Activated CD4-positive, alpha-beta memory T cell treated with anti-CD3 and anti-CD28 coated beads, Interleukin-2, amount 10 ng/mL, durations not matched to agents 7 days and 5 days (primary cell): ENCODE measurements around the gene CLDN24. TPM values are rescaled to one million over a fixed set of nuclear protein-coding genes. Genes with fewer than 3 reads are reported as not detected.

Source experiments
- CTCF ChIA-PET: fragments of 350-600 bp; sonication (Branson Sonifier 250); formaldehyde crosslinking; loops from one replicate; lab custom pipeline; 2021; ENCODE audit warnings: antibody characterized with exemption, inconsistent platforms; lab: Charles Lee
- POLR2A ChIA-PET: fragments of 350-600 bp; sonication (Branson Sonifier 250); formaldehyde crosslinking; loops from one replicate; lab custom pipeline; 2021; ENCODE audit warnings: antibody characterized with exemption; lab: Charles Lee
- DNase-seq: peaks from one replicate; pipeline ENCODE4 v3.0.0-alpha.2; 2020
- H3K27ac Mint-ChIP-seq: one replicate; pipeline ENCODE4 v1.8.0; 2021; ENCODE audit warnings: mild to moderate bottlenecking, mixed read lengths
- H3K27me3 Mint-ChIP-seq: one replicate; pipeline ENCODE4 v1.8.0; 2021; ENCODE audit warnings: mixed read lengths
- H3K36me3 Mint-ChIP-seq: one replicate; pipeline ENCODE4 v1.8.0; 2021; ENCODE audit warnings: low read depth, mixed read lengths
- H3K4me1 Mint-ChIP-seq: one replicate; pipeline ENCODE4 v1.8.0; 2021; ENCODE audit warnings: mixed read lengths
- H3K4me3 Mint-ChIP-seq: one replicate; pipeline ENCODE4 v1.8.0; 2021; ENCODE audit warnings: mild to moderate bottlenecking, mixed read lengths
- H3K9me3 Mint-ChIP-seq: one replicate; pipeline ENCODE4 v1.8.0; 2021; ENCODE audit warnings: mixed read lengths
- total RNA-seq, 2 experiments: library from RNA; stranded (reverse); gene quantifications; one replicate each; pipeline ENCODE4 v1.2.3, GENCODE V29; 2021

The CLDN24 gene
- total RNA-seq, 2 experiments from 2014 or later, result not detected

- H3K9me3 Mint-ChIP-seq, result peaks cover 5% of the 10 kb centered on the region
- H3K36me3 Mint-ChIP-seq, result peaks cover 5% of the 10 kb centered on the region
- H3K4me3 Mint-ChIP-seq, result no peak overlapping the region
- peaks cover 2% of the 10 kb centered on the region for H3K27me3 Mint-ChIP-seq
- ChIA-PET CTCF (no interaction called here), POLR2A (no interaction called here)
- H3K27ac Mint-ChIP-seq, result no peak overlapping the region
- peaks cover 9% of the 10 kb centered on the region for H3K4me1 Mint-ChIP-seq
- no peak for DNase-seq
These were observed 32.0 kb upstream of the CLDN24 start for GRCh38 chr4:183354219-183354618.

- no peak for DNase-seq
- peaks cover 5% of the 10 kb centered on the region for H3K9me3 Mint-ChIP-seq
- H3K4me1 Mint-ChIP-seq, result peaks cover 15% of the 10 kb centered on the region
- peaks cover 2% of the 10 kb centered on the region for H3K27me3 Mint-ChIP-seq
- ChIA-PET CTCF (no interaction called here), POLR2A (no interaction called here)
- no peak overlapping the region for H3K27ac Mint-ChIP-seq
- no peak overlapping the region for H3K4me3 Mint-ChIP-seq
- peaks cover 7% of the 10 kb centered on the region for H3K36me3 Mint-ChIP-seq
These were observed 31.3 kb upstream of the CLDN24 start for GRCh38 chr4:183353557-183353956.

GRCh38 chr4:183352546-183352945 lies 30.3 kb upstream of the CLDN24 start:
- Mint-ChIP-seq H3K4me3 (no peak overlapping the region), H3K4me1 (peaks cover 18% of the 10 kb centered on the region), H3K27me3 (peaks cover 2% of the 10 kb centered on the region), H3K27ac (no peak overlapping the region), H3K36me3 (peaks cover 8% of the 10 kb centered on the region), H3K9me3 (peaks cover 5% of the 10 kb centered on the region)
- ChIA-PET POLR2A (no interaction called here), CTCF (no interaction called here)
- no peak for DNase-seq

GRCh38 chr4:183350317-183351071 lies 28.3 kb upstream of the CLDN24 start:
- CTCF ChIA-PET, result no interaction called here
- Mint-ChIP-seq H3K9me3 (peaks cover 5% of the 10 kb centered on the region), H3K27me3 (peaks cover 2% of the 10 kb centered on the region), H3K4me1 (peaks cover 18% of the 10 kb centered on the region), H3K27ac (no peak overlapping the region), H3K36me3 (peaks cover 8% of the 10 kb centered on the region), H3K4me3 (no peak overlapping the region)
- no peak for DNase-seq
- POLR2A ChIA-PET, result no interaction called here

- ChIA-PET POLR2A (no interaction called here), CTCF (no interaction called here)
- Mint-ChIP-seq H3K4me1 (peaks cover 18% of the 10 kb centered on the region), H3K9me3 (peaks cover 5% of the 10 kb centered on the region), H3K4me3 (no peak overlapping the region), H3K36me3 (peaks cover 8% of the 10 kb centered on the region), H3K27me3 (peaks cover 2% of the 10 kb centered on the region), H3K27ac (no peak overlapping the region)
- DNase-seq, result no peak
These were observed 27.4 kb upstream of the CLDN24 start for GRCh38 chr4:183349673-183350072.

GRCh38 chr4:183348706-183349659 lies 26.8 kb upstream of the CLDN24 start:
- Mint-ChIP-seq H3K36me3 (peaks cover 8% of the 10 kb centered on the region), H3K4me1 (peaks cover 18% of the 10 kb centered on the region), H3K4me3 (no peak overlapping the region), H3K27me3 (peaks cover 2% of the 10 kb centered on the region), H3K27ac (no peak overlapping the region), H3K9me3 (peaks cover 5% of the 10 kb centered on the region)
- ChIA-PET CTCF (no interaction called here), POLR2A (no interaction called here)
- DNase-seq, result peak; percentile 59

GRCh38 chr4:183348136-183348535 lies 25.9 kb upstream of the CLDN24 start:
- no peak for DNase-seq
- peaks cover 5% of the 10 kb centered on the region for H3K9me3 Mint-ChIP-seq
- peaks cover 18% of the 10 kb centered on the region for H3K4me1 Mint-ChIP-seq
- peaks cover 4% of the 10 kb centered on the region for H3K27me3 Mint-ChIP-seq
- peaks cover 8% of the 10 kb centered on the region for H3K36me3 Mint-ChIP-seq
- no peak overlapping the region for H3K27ac Mint-ChIP-seq
- ChIA-PET CTCF (no interaction called here), POLR2A (no interaction called here)
- no peak overlapping the region for H3K4me3 Mint-ChIP-seq

GRCh38 chr4:183347566-183347965 lies 25.3 kb upstream of the CLDN24 start:
- Mint-ChIP-seq H3K9me3 (peaks cover 5% of the 10 kb centered on the region), H3K27ac (no peak overlapping the region), H3K4me1 (peaks cover 18% of the 10 kb centered on the region), H3K27me3 (peaks cover 6% of the 10 kb centered on the region), H3K36me3 (peaks cover 8% of the 10 kb centered on the region), H3K4me3 (no peak overlapping the region)
- DNase-seq, result no peak
- CTCF ChIA-PET, result no interaction called here
- POLR2A ChIA-PET, result no interaction called here

- no peak overlapping the region for H3K4me3 Mint-ChIP-seq
- peaks cover 5% of the 10 kb centered on the region for H3K9me3 Mint-ChIP-seq
- H3K27ac Mint-ChIP-seq, result no peak overlapping the region
- peaks cover 18% of the 10 kb centered on the region for H3K4me1 Mint-ChIP-seq
- no peak for DNase-seq
- ChIA-PET CTCF (interaction anchor here (0.6 kb wide), 1 partner anchor 187 kb away, joined by 3 read pairs; no protein-coding TSS in a partner anchor), POLR2A (no interaction called here)
- H3K36me3 Mint-ChIP-seq, result peaks cover 8% of the 10 kb centered on the region
- peaks cover 7% of the 10 kb centered on the region for H3K27me3 Mint-ChIP-seq
These were observed 24.9 kb upstream of the CLDN24 start for GRCh38 chr4:183347146-183347545.

- Mint-ChIP-seq H3K4me3 (no peak overlapping the region), H3K9me3 (peaks cover under 1% of the 10 kb centered on the region), H3K27ac (no peak overlapping the region), H3K27me3 (peaks cover 12% of the 10 kb centered on the region), H3K4me1 (peaks cover 14% of the 10 kb centered on the region), H3K36me3 (peaks cover 8% of the 10 kb centered on the region)
- no peak for DNase-seq
- ChIA-PET POLR2A (no interaction called here), CTCF (no interaction called here)
These were observed 23.0 kb upstream of the CLDN24 start for GRCh38 chr4:183345261-183345660.

- Mint-ChIP-seq H3K27ac (no peak overlapping the region), H3K4me1 (peaks cover 14% of the 10 kb centered on the region), H3K9me3 (no peaks in the 10 kb centered on the region), H3K36me3 (peaks cover 8% of the 10 kb centered on the region), H3K27me3 (peaks cover 14% of the 10 kb centered on the region), H3K4me3 (no peak overlapping the region)
- POLR2A ChIA-PET, result no interaction called here
- DNase-seq, result no peak
- CTCF ChIA-PET, result no interaction called here
These were observed 22.5 kb upstream of the CLDN24 start for GRCh38 chr4:183344523-183345255.

GRCh38 chr4:183343730-183344129 lies 21.5 kb upstream of the CLDN24 start:
- Mint-ChIP-seq H3K4me3 (no peak overlapping the region), H3K4me1 (peaks cover 4% of the 10 kb centered on the region), H3K27me3 (peaks cover 14% of the 10 kb centered on the region), H3K36me3 (peaks cover 3% of the 10 kb centered on the region), H3K27ac (no peak overlapping the region), H3K9me3 (no peaks in the 10 kb centered on the region)
- no peak for DNase-seq
- CTCF ChIA-PET, result no interaction called here
- POLR2A ChIA-PET, result no interaction called here
